Trophoblast cell (in vitro differentiated cells and primary cell): Measurements from ENCODE around the gene LRRC74B.
A peak's percentile ranks its signal among the peaks of the same experiment; 100 is the strongest.

Source experiments
- DNase-seq, 2 donors: peaks; one replicate each; pipeline ENCODE4 v3.0.0-alpha.2; 2016
- H2AFZ ChIP-seq: 2 replicates; pipeline ENCODE4 v1.6.1; 2013; ENCODE audit warnings: low read length, moderate library complexity, mild to moderate bottlenecking; ENCODE audit not compliant: insufficient read depth, poor library complexity
- H2AK5ac ChIP-seq: 2 replicates; pipeline ENCODE4 v1.6.1; 2013; ENCODE audit warnings: mild to moderate bottlenecking, low read length
- H2BK120ac ChIP-seq: 2 replicates; pipeline ENCODE4 v1.6.1; 2013; ENCODE audit warnings: low read length, mild to moderate bottlenecking, moderate library complexity; ENCODE audit not compliant: insufficient read depth, poor library complexity
- H2BK12ac ChIP-seq: 2 replicates; pipeline ENCODE4 v1.6.1; 2013; ENCODE audit warnings: mild to moderate bottlenecking, low read length, moderate library complexity
- H2BK5ac ChIP-seq: 2 replicates; pipeline ENCODE4 v1.6.1; 2013; ENCODE audit warnings: low read length, low read depth, moderate library complexity, mild to moderate bottlenecking; ENCODE audit not compliant: poor library complexity
- H3K14ac ChIP-seq: 2 replicates; pipeline ENCODE4 v1.6.1; 2013; ENCODE audit warnings: mild to moderate bottlenecking, low read length
- H3K18ac ChIP-seq: 2 replicates; pipeline ENCODE4 v1.6.1; 2013; ENCODE audit warnings: mild to moderate bottlenecking, low read length
- H3K23ac ChIP-seq: 2 replicates; pipeline ENCODE4 v1.6.1; 2013; ENCODE audit warnings: low read length
- H3K27ac ChIP-seq: 2 replicates; pipeline ENCODE4 v1.5.1; 2013; ENCODE audit warnings: low read depth, mild to moderate bottlenecking, inconsistent platforms, low read length, moderate library complexity
- H3K27me3 ChIP-seq: 2 replicates; pipeline ENCODE4 v1.6.1; 2013; ENCODE audit warnings: inconsistent platforms, mild to moderate bottlenecking, low read length, moderate library complexity; ENCODE audit not compliant: insufficient read depth
- H3K36me3 ChIP-seq, 2 experiments: 1 replicate in 1 of 2; 2 replicates in 1 of 2; pipeline ENCODE4 v1.6.1; 2013; ENCODE audit warnings: low read length in 2 of 2, mild to moderate bottlenecking in 2 of 2, moderate library complexity in 1 of 2; ENCODE audit not compliant: insufficient read depth in 2 of 2, control insufficient read depth in 1 of 2
- H3K4ac ChIP-seq: 2 replicates; pipeline ENCODE4 v1.6.1; 2013; ENCODE audit warnings: low read depth, mild to moderate bottlenecking, low read length, moderate library complexity
- H3K4me1 ChIP-seq, 2 experiments: 1 replicate in 1 of 2; 2 replicates in 1 of 2; pipeline ENCODE4 v1.6.1; 2013; ENCODE audit warnings: low read length in 2 of 2, mild to moderate bottlenecking in 2 of 2, moderate library complexity in 1 of 2; ENCODE audit not compliant: insufficient read depth in 2 of 2, control insufficient read depth in 1 of 2
- H3K4me2 ChIP-seq: 2 replicates; pipeline ENCODE4 v1.6.1; 2013; ENCODE audit warnings: inconsistent platforms, mild to moderate bottlenecking, low read length, moderate library complexity
- H3K4me3 ChIP-seq: 2 replicates; pipeline ENCODE4 v1.5.1; 2013; ENCODE audit warnings: mild to moderate bottlenecking, low read depth, low read length, inconsistent platforms
- H3K79me1 ChIP-seq: one replicate; pipeline ENCODE4 v1.6.1; 2013; ENCODE audit warnings: low read length
- H3K79me2 ChIP-seq: 2 replicates; pipeline ENCODE4 v1.6.1; 2013; ENCODE audit warnings: low read length, mild to moderate bottlenecking; ENCODE audit not compliant: control insufficient read depth, insufficient read depth, poor library complexity
- H3K9ac ChIP-seq: 2 replicates; pipeline ENCODE4 v1.6.1; 2013; ENCODE audit warnings: mild to moderate bottlenecking, low read length
- H3K9me3 ChIP-seq: 2 replicates; pipeline ENCODE4 v1.6.1; 2013; ENCODE audit warnings: low read depth, mild to moderate bottlenecking, control low read depth, inconsistent platforms, low read length; ENCODE audit not compliant: insufficient read depth
- H4K12ac ChIP-seq: 2 replicates; pipeline ENCODE4 v1.6.1; 2013; ENCODE audit warnings: low read depth, mild to moderate bottlenecking, low read length, moderate library complexity
- H4K8ac ChIP-seq: 2 replicates; pipeline ENCODE4 v1.6.1; 2013; ENCODE audit warnings: low read depth, mild to moderate bottlenecking, low read length, moderate library complexity
- H4K91ac ChIP-seq: one replicate; pipeline ENCODE4 v1.6.1; 2013; ENCODE audit warnings: low read depth, mild to moderate bottlenecking, low read length, moderate library complexity
- WGBS: extraction: QIAGEN DNeasy Blood & Tissue Kit; methylation state at CpG from one replicate; pipeline ENCODE4 v1.1.7; 2013; ENCODE audit warnings: missing lambda C conversion rate; ENCODE audit not compliant: insufficient read length, insufficient coverage; ENCODE audit errors: extremely low coverage; 5-methylcytosine and 5-hydroxymethylcytosine counted together

LRRC74B gene

DNA sequence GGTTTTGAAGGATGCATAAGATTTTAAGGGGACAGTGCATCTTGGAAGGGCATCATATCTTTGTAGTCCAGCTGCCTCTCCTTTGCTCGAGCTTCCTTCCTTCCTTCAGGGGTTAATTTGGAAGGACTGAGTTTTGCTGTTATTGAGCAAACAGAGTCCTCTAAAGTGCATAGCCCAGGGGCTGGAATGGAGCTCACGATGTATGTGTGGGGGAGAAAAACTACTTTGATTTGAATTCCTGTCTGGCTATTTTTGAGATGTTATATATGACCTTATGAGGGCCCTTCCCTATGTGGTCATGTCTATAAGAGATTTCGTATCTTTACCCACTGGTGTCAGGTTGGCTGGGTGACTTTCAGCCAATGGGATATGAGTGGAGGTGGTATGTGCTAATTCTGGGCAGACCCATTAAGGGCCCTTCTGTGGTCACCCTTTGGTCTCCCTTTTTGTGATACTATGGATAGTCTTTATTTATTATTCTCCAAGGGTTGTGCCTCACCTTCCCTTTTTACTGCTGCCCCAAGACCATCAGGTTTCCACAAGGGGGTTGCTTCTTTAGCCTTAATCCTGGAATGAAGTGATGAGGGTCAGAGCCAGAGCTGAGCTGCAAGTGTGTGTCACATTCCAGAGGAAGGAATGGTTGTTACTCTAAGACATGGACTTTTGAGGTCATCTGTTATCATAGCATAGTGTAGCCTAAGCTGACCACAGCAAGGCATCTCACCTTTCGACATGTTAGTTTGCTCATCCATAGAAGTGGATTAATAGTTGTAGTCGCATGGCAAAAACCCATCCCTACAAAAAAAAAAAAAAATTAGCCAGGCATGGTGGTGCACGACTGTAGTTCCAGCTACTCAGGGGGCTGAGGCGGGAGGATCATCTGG, 54.6 kb downstream of the LRRC74B start:
- no CpG with 5 or more reads among the region's 7 CpGs for WGBS
- H3K18ac ChIP-seq = no peak overlapping the region
- H3K27ac ChIP-seq = no peak overlapping the region
- H3K79me1 ChIP-seq = no peaks in the 10 kb centered on the region
- H3K9ac ChIP-seq = no peak overlapping the region
- no peaks in the 10 kb centered on the region for H3K27me3 ChIP-seq
- no peak overlapping the region for H3K4me3 ChIP-seq
- no peaks in the 10 kb centered on the region for H3K4me1 ChIP-seq
- no peak overlapping the region for H4K8ac ChIP-seq
- no peak overlapping the region for H3K4me2 ChIP-seq
- H2AFZ ChIP-seq = no peak overlapping the region
- H3K23ac ChIP-seq = no peak overlapping the region
- H3K14ac ChIP-seq = no peak overlapping the region
- H3K79me2 ChIP-seq = no peaks in the 10 kb centered on the region
- DNase-seq = peak; percentile 67 to 88
- H3K36me3 ChIP-seq = no peaks in the 10 kb centered on the region
- no peak overlapping the region for H4K91ac ChIP-seq
- peaks cover 2% of the 10 kb centered on the region for H3K9me3 ChIP-seq
- no peak overlapping the region for H2BK5ac ChIP-seq
- H2BK12ac ChIP-seq = no peak overlapping the region
- no peak overlapping the region for H2AK5ac ChIP-seq
- no peak overlapping the region for H2BK120ac ChIP-seq
- H3K4ac ChIP-seq = no peak overlapping the region
- no peak overlapping the region for H4K12ac ChIP-seq

DNA sequence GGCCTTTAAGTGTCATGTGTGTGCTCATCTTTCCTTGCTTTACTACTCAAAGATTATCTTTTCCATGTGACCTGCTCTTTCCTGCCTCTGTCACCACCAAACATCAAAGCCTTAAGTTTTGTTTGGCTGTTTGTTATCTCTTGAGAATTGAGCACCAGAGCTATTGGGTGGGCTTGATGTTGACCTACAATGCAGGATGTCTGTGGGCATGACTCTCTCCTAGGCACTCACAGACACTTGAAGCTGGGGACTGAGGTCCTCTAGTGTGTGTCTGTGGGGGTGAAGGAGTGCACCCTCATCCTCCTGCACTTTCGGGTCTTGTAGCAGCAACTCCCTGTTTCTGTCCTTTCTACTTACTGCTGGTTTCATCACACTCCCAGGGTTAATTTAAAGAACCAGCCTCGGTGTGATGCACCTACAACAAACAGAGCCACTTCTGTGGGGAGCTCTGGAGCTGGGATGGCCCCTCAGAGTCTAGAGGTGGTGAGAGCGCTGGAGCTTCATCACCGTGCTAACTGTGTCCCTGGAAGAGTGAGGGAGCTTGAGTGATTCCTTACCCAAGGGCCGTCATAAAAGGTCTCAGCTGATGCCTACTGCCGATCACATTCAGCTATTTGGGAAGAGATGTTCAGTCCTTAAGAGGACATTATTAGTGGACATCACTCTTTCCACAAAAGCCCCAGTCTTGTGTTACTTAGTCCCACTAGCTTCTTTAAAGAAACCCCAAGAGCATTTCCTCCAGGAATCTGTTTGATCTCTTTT, 56.3 kb downstream of the LRRC74B start:
- DNase-seq = no peak
- Histone ChIP-seq H3K4me2 (no peak overlapping the region), H3K4me3 (no peak overlapping the region), H4K91ac (no peak overlapping the region), H3K36me3 (no peaks in the 10 kb centered on the region), H3K4ac (no peak overlapping the region), H3K79me1 (no peaks in the 10 kb centered on the region), H4K8ac (no peak overlapping the region), H3K27ac (no peak overlapping the region), H3K9ac (no peak overlapping the region), H3K18ac (no peak overlapping the region), H3K23ac (no peak overlapping the region), H2BK120ac (no peak overlapping the region), H3K27me3 (no peaks in the 10 kb centered on the region), H2AFZ (no peak overlapping the region), H2BK5ac (no peak overlapping the region), H4K12ac (no peak overlapping the region), H2AK5ac (no peak overlapping the region), H3K4me1 (no peaks in the 10 kb centered on the region), H2BK12ac (no peak overlapping the region), H3K79me2 (no peaks in the 10 kb centered on the region), H3K14ac (no peak overlapping the region), H3K9me3 (peaks cover 2% of the 10 kb centered on the region)
- WGBS = no CpG with 5 or more reads among the region's 6 CpGs

DNA sequence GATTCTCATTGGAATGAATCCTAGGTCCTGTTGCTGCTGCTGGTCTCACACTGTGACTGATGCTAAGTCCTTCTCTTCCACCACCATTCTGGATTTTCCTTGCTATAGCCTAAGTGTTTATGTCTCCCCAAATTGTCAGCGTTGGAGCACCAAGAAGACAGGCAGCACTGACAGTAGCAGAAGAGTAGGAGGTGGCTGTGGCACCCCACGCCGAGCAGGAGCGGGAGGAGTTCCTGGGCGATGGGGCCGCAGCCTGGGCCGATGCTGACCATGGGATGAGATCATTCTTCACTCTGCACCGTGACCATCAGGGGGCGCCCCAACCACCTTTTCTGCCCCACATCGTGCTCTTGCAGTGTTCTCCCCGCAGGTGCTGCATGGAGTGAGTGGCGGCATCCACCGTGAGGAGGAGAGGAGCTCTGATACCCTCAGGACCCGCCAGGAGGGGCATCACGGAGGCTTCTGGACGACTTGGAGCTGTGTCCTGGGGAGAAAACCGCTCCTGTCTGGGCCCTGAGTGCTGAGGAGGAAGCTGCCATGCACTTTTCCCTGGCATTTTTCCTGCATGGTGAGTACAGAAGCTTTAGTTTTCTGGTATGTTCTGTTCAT, 57.0 kb downstream of the LRRC74B start:
- peak; percentile 56 to 78 for DNase-seq
- Histone ChIP-seq H4K8ac (no peak overlapping the region), H3K23ac (no peak overlapping the region), H2AK5ac (no peak overlapping the region), H4K12ac (no peak overlapping the region), H2BK12ac (no peak overlapping the region), H3K79me1 (no peaks in the 10 kb centered on the region), H3K9me3 (peaks cover 2% of the 10 kb centered on the region), H2AFZ (no peak overlapping the region), H3K4me3 (no peak overlapping the region), H3K79me2 (no peaks in the 10 kb centered on the region), H3K4ac (no peak overlapping the region), H3K18ac (no peak overlapping the region), H3K27me3 (no peaks in the 10 kb centered on the region), H3K4me2 (peak overlapping the region; percentile 11), H3K9ac (no peak overlapping the region), H3K4me1 (no peaks in the 10 kb centered on the region), H3K27ac (no peak overlapping the region), H3K14ac (no peak overlapping the region), H2BK5ac (no peak overlapping the region), H3K36me3 (no peaks in the 10 kb centered on the region), H4K91ac (no peak overlapping the region), H2BK120ac (no peak overlapping the region)
- no CpG with 5 or more reads among the region's 17 CpGs for WGBS

DNA sequence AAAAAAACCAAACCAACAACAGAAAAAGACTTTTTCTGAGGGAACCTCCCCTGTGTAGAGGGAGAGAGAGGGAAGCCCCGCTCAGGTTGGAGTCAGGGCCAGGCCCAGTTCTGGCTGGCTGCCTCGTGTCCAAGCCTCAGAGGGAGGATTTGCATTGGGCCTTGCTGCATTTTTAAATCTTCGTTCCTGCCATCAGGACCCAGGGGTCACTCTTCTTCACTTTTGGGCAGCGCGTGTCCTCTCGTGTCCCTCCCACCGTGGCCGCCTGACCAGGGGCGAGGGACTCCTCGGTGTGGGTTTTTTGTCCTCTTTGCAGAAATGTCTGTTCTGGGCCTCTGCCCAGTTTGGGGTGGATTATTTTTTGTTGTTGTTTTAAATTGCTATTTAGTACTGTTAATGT, 57.9 kb downstream of the LRRC74B start:
- H2AFZ ChIP-seq = no peak overlapping the region
- no peak overlapping the region for H2BK12ac ChIP-seq
- H3K36me3 ChIP-seq = no peaks in the 10 kb centered on the region
- no peaks in the 10 kb centered on the region for H3K79me1 ChIP-seq
- H2BK5ac ChIP-seq = no peak overlapping the region
- no peak overlapping the region for H3K4me3 ChIP-seq
- H2BK120ac ChIP-seq = no peak overlapping the region
- WGBS = no CpG with 5 or more reads among the region's 10 CpGs
- H4K12ac ChIP-seq = no peak overlapping the region
- no peaks in the 10 kb centered on the region for H3K4me1 ChIP-seq
- H3K23ac ChIP-seq = no peak overlapping the region
- H3K27ac ChIP-seq = no peak overlapping the region
- no peaks in the 10 kb centered on the region for H3K79me2 ChIP-seq
- H3K4me2 ChIP-seq = no peak overlapping the region
- no peak overlapping the region for H3K18ac ChIP-seq
- H3K9me3 ChIP-seq = peaks cover 2% of the 10 kb centered on the region
- no peak overlapping the region for H4K91ac ChIP-seq
- no peak overlapping the region for H2AK5ac ChIP-seq
- no peak overlapping the region for H3K9ac ChIP-seq
- no peak overlapping the region for H3K4ac ChIP-seq
- no peak for DNase-seq
- no peak overlapping the region for H4K8ac ChIP-seq
- H3K27me3 ChIP-seq = no peaks in the 10 kb centered on the region
- H3K14ac ChIP-seq = no peak overlapping the region
